Endothelial cell of umbilical vein (primary cell): ENCODE measurements around the gene GEN1. TPM values are rescaled to one million over a fixed set of nuclear protein-coding genes. Genes with fewer than 3 reads are reported as not detected.

Experiments
- BruUV-seq: library from RNA; stranded (reverse); fragments of 400-500 nt; replicated peaks from 2 replicates; lab custom pipeline; 2021; lab: Mats Ljungman, UMichigan
- CTCF ChIA-PET: fragments of 300-600, 350-600 bp; sonication (Branson Sonifier 250); formaldehyde crosslinking; loops from one replicate; lab custom pipeline; 2021; ENCODE audit warnings: antibody characterized with exemption, inconsistent platforms; lab: Charles Lee
- POLR2A ChIA-PET: fragments of 300-600, 350-600 bp; sonication (Branson Sonifier 250); formaldehyde crosslinking; loops from one replicate; lab custom pipeline; 2021; ENCODE audit warnings: antibody characterized with exemption, inconsistent platforms; lab: Charles Lee
- DNase-seq: peaks from one replicate; pipeline ENCODE4 v3.0.0-alpha.2; 2011; ENCODE audit warnings: low read depth, low spot score
- FAIRE-seq: peaks from 2 replicates; lab custom pipeline; 2011; peaks lifted over from hg19 to GRCh38; lab: Jason Lieb, UNC
- H2AFZ ChIP-seq: 2 replicates; pipeline ENCODE4 v1.6.0; 2012; ENCODE audit warnings: low read depth, low read length, control low read depth, inconsistent platforms
- H3K27ac ChIP-seq: 2 replicates; pipeline ENCODE4 v1.5.1; 2011; ENCODE audit warnings: low read depth, mild to moderate bottlenecking, control low read depth, low read length, moderate library complexity; ENCODE audit not compliant: insufficient read depth
- H3K27me3 ChIP-seq, 2 experiments: 2 replicates each; pipeline versions ENCODE4 v1.6.0 to v1.6.1; 2011; ENCODE audit warnings: low read length in 2 of 2, mixed read lengths in 1 of 2; ENCODE audit not compliant: control insufficient read depth in 2 of 2, insufficient read depth in 2 of 2
- H3K36me3 ChIP-seq, 2 experiments: 2 replicates in 1 of 2; 3 replicates in 1 of 2; pipeline ENCODE4 v1.5.1; 2011; ENCODE audit warnings: low read length in 2 of 2, mild to moderate bottlenecking in 1 of 2, moderate library complexity in 1 of 2; ENCODE audit not compliant: control insufficient read depth in 2 of 2, insufficient read depth in 2 of 2; ENCODE audit errors: extremely low read depth in 1 of 2
- H3K4me1 ChIP-seq: 3 replicates; pipeline ENCODE4 v1.5.1; 2011; ENCODE audit warnings: mild to moderate bottlenecking, low read length; ENCODE audit not compliant: control insufficient read depth, insufficient read depth; ENCODE audit errors: extremely low read depth
- H3K4me2 ChIP-seq: 2 replicates; pipeline ENCODE4 v1.6.1; 2011; ENCODE audit warnings: low read length, control low read depth, mixed read lengths; ENCODE audit not compliant: insufficient read depth
- H3K4me3 ChIP-seq, 3 experiments: fragments of 200-600 bp in 1 of 3; sonication (generic), shearing (Covaris generic) in 1 of 3; replicated peaks in 1 of 3; 2 replicates each; pipeline ENCODE4 v1.5.1; 2011 to 2016; ENCODE audit warnings: control low read depth in 3 of 3, low read length in 3 of 3, mild to moderate bottlenecking in 2 of 3, inconsistent platforms in 1 of 3, low read depth in 1 of 3, moderate library complexity in 1 of 3; ENCODE audit not compliant: insufficient read depth in 1 of 3
- H3K79me2 ChIP-seq: 2 replicates; pipeline ENCODE4 v1.6.0; 2012; ENCODE audit warnings: low read length, inconsistent platforms; ENCODE audit not compliant: control insufficient read depth, insufficient read depth
- H3K9ac ChIP-seq: replicated peaks from 2 replicates; pipeline ENCODE3; 2011; ENCODE audit warnings: low read length, control low read depth; ENCODE audit not compliant: insufficient read depth; ENCODE audit errors: extremely low read depth
- H3K9me1 ChIP-seq: replicated peaks from 3 replicates; pipeline ENCODE4 v1.6.0; 2011; ENCODE audit warnings: mild to moderate bottlenecking, low read length; ENCODE audit not compliant: control insufficient read depth, insufficient read depth; ENCODE audit errors: extremely low read depth
- H3K9me3 ChIP-seq: replicated peaks from 2 replicates; pipeline ENCODE4 v1.5.1; 2012; ENCODE audit warnings: low read length, inconsistent platforms; ENCODE audit not compliant: control insufficient read depth, insufficient read depth
- H4K20me1 ChIP-seq: replicated peaks from 2 replicates; pipeline ENCODE3; 2011; ENCODE audit warnings: mild to moderate bottlenecking, low read length; ENCODE audit not compliant: control insufficient read depth, insufficient read depth; ENCODE audit errors: extremely low read depth
- EZH2 ChIP-seq: IDR thresholded peaks from 2 replicates; pipeline ENCODE4 v1.6.1; 2012; ENCODE audit warnings: borderline replicate concordance, low read depth, mild to moderate bottlenecking, moderate library complexity, low read length, inconsistent platforms; ENCODE audit not compliant: severe bottlenecking
- FOS ChIP-seq: IDR thresholded peaks from 2 replicates; pipeline ENCODE4 v1.6.1; 2011; ENCODE audit warnings: mild to moderate bottlenecking, low read length, moderate library complexity, borderline replicate concordance; ENCODE audit not compliant: insufficient read depth
- GATA2 ChIP-seq: IDR thresholded peaks from 2 replicates; pipeline ENCODE4 v1.7.0; 2011; ENCODE audit warnings: low read depth, mild to moderate bottlenecking, moderate library complexity, mixed read lengths, low read length; ENCODE audit not compliant: insufficient read length, insufficient read depth
- JUN ChIP-seq: IDR thresholded peaks from 2 replicates; pipeline ENCODE4 v1.6.1; 2011; ENCODE audit warnings: borderline replicate concordance, low read depth; ENCODE audit not compliant: insufficient read length, insufficient read depth
- MYC ChIP-seq: IDR thresholded peaks from one replicate; pipeline ENCODE4 v1.6.1; 2011; ENCODE audit warnings: mild to moderate bottlenecking, low read depth, low read length
- POLR2A ChIP-seq: IDR thresholded peaks from 2 replicates; pipeline ENCODE4 v1.6.1; 2012; ENCODE audit warnings: low read depth, mild to moderate bottlenecking, control low read depth, low read length
- dilution Hi-C: fragments of 300-500 bp; cut with MboI; formaldehyde crosslinking; loops from one replicate; pipeline ENCODE4 v1.15.0; 2019; ENCODE audit warnings: low sequenced_read_pairs; ENCODE audit not compliant: extremely low pct_ligation_motif_present
- intact Hi-C: fragments of 100-400 bp; cut with micrococcal nuclease; formaldehyde crosslinking; loops from one replicate; pipeline ENCODE4 v1.10.0; 2022
- polyA plus RNA-seq, 4 experiments: library from polyadenylated mRNA; depleted of rRNA in 3 of 4; stranded (reverse) in 3 of 4; unstranded in 1 of 4; fragments of >200 nt; gene quantifications; 2 replicates each; pipeline versions ENCODE4 v1.2.1 to v1.2.3, GENCODE V29; 2011 to 2012; ENCODE audit warnings: missing spikeins in 1 of 4
- total RNA-seq: library from RNA; stranded (reverse); gene quantifications from 2 replicates; pipeline ENCODE4 v1.2.3, GENCODE V29; 2021
- TF ChIP-seq, protein P1 (sequence below), 2 donors: IDR thresholded peaks; 1 replicate in 1 of 2; 2 replicates in 1 of 2; pipeline ENCODE4 v1.5.1; 2011; ENCODE audit warnings: low read length in 2 of 2, mild to moderate bottlenecking in 2 of 2, moderate library complexity in 2 of 2, control low read depth in 1 of 2, inconsistent platforms in 1 of 2, low read depth in 1 of 2; ENCODE audit not compliant: insufficient read depth in 1 of 2; ENCODE audit errors: extremely low read depth in 1 of 2
- TF ChIP-seq, protein P2 (sequence below): IDR thresholded peaks from 2 replicates; pipeline ENCODE4 v1.6.1; 2011; ENCODE audit not compliant: insufficient read depth, insufficient read length

The GEN1 gene
- total and polyA plus RNA-seq, 2 donors (not counting 3 experiments of a cell fraction or from before 2014, with no cell fraction given), result 8.1 to 29.6 TPM

DNA sequence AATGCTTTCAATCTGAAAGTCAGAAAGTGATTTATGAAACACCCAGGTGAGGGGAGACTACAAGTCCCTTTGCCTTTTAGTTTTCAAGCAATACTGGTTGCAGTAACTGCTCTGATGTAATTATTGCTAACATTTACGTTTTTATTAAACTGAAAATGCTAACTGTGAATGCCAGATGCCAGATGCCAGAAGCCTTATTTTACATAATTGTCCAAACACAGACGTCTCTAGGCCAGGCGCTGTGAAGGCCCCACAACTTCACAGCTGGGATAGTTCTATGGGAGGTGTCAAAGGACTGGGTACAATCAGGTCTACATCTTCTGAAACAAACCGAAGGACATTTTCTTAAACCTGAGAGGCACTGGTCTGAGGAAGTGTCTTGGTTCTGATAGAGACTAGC lies 34.8 kb downstream of the GEN1 start:
- H2AFZ ChIP-seq, result no peak overlapping the region
- no TSS peak for BruUV-seq

More for the DNA sequence above, 34.8 kb downstream of the GEN1 start:
- Histone ChIP-seq H3K27me3 (peaks cover 0 to 10% of the 10 kb centered on the region in 2 experiments), H3K27ac (no peak overlapping the region), H3K4me1 (no peaks in the 10 kb centered on the region), H3K9ac (no peak overlapping the region), H3K4me2 (no peak overlapping the region), H3K4me3 (no peak overlapping the region), H3K79me2 (no peaks in the 10 kb centered on the region), H3K36me3 (no peaks in the 10 kb centered on the region), H4K20me1 (no peaks in the 10 kb centered on the region), H3K9me1 (no peaks in the 10 kb centered on the region), H3K9me3 (no peaks in the 10 kb centered on the region)
- dilution Hi-C loops (no loop called here), intact Hi-C loops (no loop called here)
- CTCF ChIA-PET, result interaction anchor here (1.4 kb wide), 1 partner anchor 69 kb away, joined by 3 read pairs; no protein-coding TSS in a partner anchor
- TF ChIP-seq MYC, result no peak
- TF ChIP-seq, protein P1, sequence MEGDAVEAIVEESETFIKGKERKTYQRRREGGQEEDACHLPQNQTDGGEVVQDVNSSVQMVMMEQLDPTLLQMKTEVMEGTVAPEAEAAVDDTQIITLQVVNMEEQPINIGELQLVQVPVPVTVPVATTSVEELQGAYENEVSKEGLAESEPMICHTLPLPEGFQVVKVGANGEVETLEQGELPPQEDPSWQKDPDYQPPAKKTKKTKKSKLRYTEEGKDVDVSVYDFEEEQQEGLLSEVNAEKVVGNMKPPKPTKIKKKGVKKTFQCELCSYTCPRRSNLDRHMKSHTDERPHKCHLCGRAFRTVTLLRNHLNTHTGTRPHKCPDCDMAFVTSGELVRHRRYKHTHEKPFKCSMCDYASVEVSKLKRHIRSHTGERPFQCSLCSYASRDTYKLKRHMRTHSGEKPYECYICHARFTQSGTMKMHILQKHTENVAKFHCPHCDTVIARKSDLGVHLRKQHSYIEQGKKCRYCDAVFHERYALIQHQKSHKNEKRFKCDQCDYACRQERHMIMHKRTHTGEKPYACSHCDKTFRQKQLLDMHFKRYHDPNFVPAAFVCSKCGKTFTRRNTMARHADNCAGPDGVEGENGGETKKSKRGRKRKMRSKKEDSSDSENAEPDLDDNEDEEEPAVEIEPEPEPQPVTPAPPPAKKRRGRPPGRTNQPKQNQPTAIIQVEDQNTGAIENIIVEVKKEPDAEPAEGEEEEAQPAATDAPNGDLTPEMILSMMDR (IDR thresholded peaks at IDR 0.05; ENCODE audit: extremely low read depth in 1 of 2, insufficient read depth in 1 of 2, low read depth in 1 of 2, low read length in 2 of 2), result no peak
- no peak for TF ChIP-seq POLR2A
- no peak for TF ChIP-seq EZH2
- no peak for TF ChIP-seq FOS
- TF ChIP-seq GATA2, result no peak
- TF ChIP-seq, protein P2, sequence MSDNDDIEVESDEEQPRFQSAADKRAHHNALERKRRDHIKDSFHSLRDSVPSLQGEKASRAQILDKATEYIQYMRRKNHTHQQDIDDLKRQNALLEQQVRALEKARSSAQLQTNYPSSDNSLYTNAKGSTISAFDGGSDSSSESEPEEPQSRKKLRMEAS, result no peak
- no peak for TF ChIP-seq JUN
- POLR2A ChIA-PET, result no interaction called here
- DNase-seq (no peak), FAIRE-seq (no peak)
